Renal cortical epithelial cell (primary cell): ENCODE results near the gene PPM1L. TPM values are rescaled to one million over a fixed set of nuclear protein-coding genes. Genes with fewer than 3 reads are reported as not detected.

Experiments
- DNase-seq: peaks from one replicate; pipeline ENCODE4 v3.0.0-alpha.2; 2011; ENCODE audit warnings: low read depth
- total RNA-seq: library from RNA; depleted of rRNA; stranded (reverse); fragments of >200 nt; gene quantifications from 2 replicates; pipeline ENCODE4 v1.2.3, GENCODE V29; 2014

PPM1L gene
- total RNA-seq, 1 donor from 2014 or later, result 5.1 TPM

- no peak for DNase-seq
Observed at GRCh38 chr3:160763073-160763472, 7.0 kb downstream of the PPM1L start.

- DNase-seq, result no peak
Observed at GRCh38 chr3:160765211-160765610, 9.2 kb downstream of the PPM1L start.

GRCh38 chr3:160768031-160768430 lies 12.0 kb downstream of the PPM1L start:
- DNase-seq, result no peak

GRCh38 chr3:160768918-160769317 lies 12.9 kb downstream of the PPM1L start:
- no peak for DNase-seq

- no peak for DNase-seq
Observed at GRCh38 chr3:160771811-160772459, 15.9 kb downstream of the PPM1L start.

- DNase-seq, result no peak
Observed at GRCh38 chr3:160773722-160774121, 17.7 kb downstream of the PPM1L start.

GRCh38 chr3:160774172-160774571 lies 18.1 kb downstream of the PPM1L start:
- no peak for DNase-seq

GRCh38 chr3:160778480-160778879 lies 22.4 kb downstream of the PPM1L start:
- DNase-seq, result no peak

- no peak for DNase-seq
Observed at GRCh38 chr3:160779040-160779439, 23.0 kb downstream of the PPM1L start.

GRCh38 chr3:160780245-160780644 lies 24.2 kb downstream of the PPM1L start:
- no peak for DNase-seq

GRCh38 chr3:160781402-160781801 lies 25.4 kb downstream of the PPM1L start:
- no peak for DNase-seq

- no peak for DNase-seq
Observed at GRCh38 chr3:160781863-160782262, 25.8 kb downstream of the PPM1L start.

GRCh38 chr3:160784853-160785252 lies 28.8 kb downstream of the PPM1L start:
- DNase-seq, result peak; percentile 38

- no peak for DNase-seq
Observed at GRCh38 chr3:160790726-160791125, 34.7 kb downstream of the PPM1L start.

GRCh38 chr3:160792540-160792939 lies 36.5 kb downstream of the PPM1L start:
- DNase-seq, result no peak

GRCh38 chr3:160793722-160794252 lies 37.8 kb downstream of the PPM1L start:
- DNase-seq, result no peak

GRCh38 chr3:160796089-160796812 lies 40.2 kb downstream of the PPM1L start:
- no peak for DNase-seq

- peak; percentile 65 for DNase-seq
Observed at GRCh38 chr3:160796813-160797164, 40.8 kb downstream of the PPM1L start.

GRCh38 chr3:160797356-160797755 lies 41.3 kb downstream of the PPM1L start:
- DNase-seq, result peak; percentile 84

GRCh38 chr3:160801386-160802118 lies 45.5 kb downstream of the PPM1L start:
- DNase-seq, result peak; percentile 76

GRCh38 chr3:160804762-160805161 lies 48.7 kb downstream of the PPM1L start:
- DNase-seq, result peak; percentile 46

GRCh38 chr3:160806094-160806493 lies 50.1 kb downstream of the PPM1L start:
- DNase-seq, result peak; percentile 71

- DNase-seq, result no peak
Observed at GRCh38 chr3:160806686-160807085, 50.7 kb downstream of the PPM1L start.
